ENCODE measurements around the gene NUP205. TPM values are rescaled to one million over a fixed set of nuclear protein-coding genes. Genes with fewer than 3 reads are reported as not detected.

Gene NUP205
- total RNA-seq, 5 donors from 2014 or later (not counting 1 experiment from before 2014, with no cell fraction given), result 52.4 to 63.0 (median 57.8) TPM

- Histone ChIP-seq H3K4me1 (ENCODE audit: control insufficient read depth in 1 of 2, extremely low read depth in 1 of 2, insufficient read depth in 2 of 2, low read length in 2 of 2) (no peaks in the 10 kb centered on the region), H3K9me3 (no peaks in the 10 kb centered on the region), H3K4me3 (ENCODE audit: control insufficient read depth in 1 of 2, extremely low read depth in 1 of 2, low read length in 1 of 2) (no peak overlapping the region), H3K27ac (ENCODE audit: low read length) (no peak overlapping the region), H3K27me3 (replicated peaks in 1 of 2; ENCODE audit: control insufficient read depth in 2 of 2, extremely low read depth in 1 of 2, insufficient read depth in 2 of 2, low read length in 1 of 2) (no peaks in the 10 kb centered on the region), H3K36me3 (ENCODE audit: control insufficient read depth in 2 of 2, extremely low read depth in 1 of 2, insufficient read depth in 1 of 2, low read length in 1 of 2) (peaks cover 0 to 8% of the 10 kb centered on the region in 2 donors)
- Mint-ChIP-seq H3K27ac (no peak overlapping the region), H3K9me3 (no peaks in the 10 kb centered on the region), H3K4me3 (no peak overlapping the region), H3K4me1 (peaks cover 2 to 7% (median 3%) of the 10 kb centered on the region in 3 donors), H3K36me3 (peaks cover 32% of the 10 kb centered on the region), H3K27me3 (no peaks in the 10 kb centered on the region)
- WGBS (ENCODE audit: insufficient coverage), result no CpG with 5 or more reads among the region's 3 CpGs
- ATAC-seq (replicated peaks in 1 of 4) (no peak), DNase-seq (no peak)
- ChIA-PET CTCF (interaction anchor here (0.6 to 1.4 kb wide), 2 partner anchors 11 to 1355 kb away, joined by 3 to 6 read pairs; no protein-coding TSS in a partner anchor), POLR2A (no interaction called here)
These were observed 125.9 kb downstream of the NUP205 start for GRCh38 chr7:135683609-135684008.

- CTCF ChIA-PET, result interaction anchor here in 1 of 2 donors (1.4 kb wide), 1 partner anchor 12 kb away, joined by 6 read pairs; no protein-coding TSS in a partner anchor
- DNase-seq, result no peak
- Histone ChIP-seq H3K4me1 (ENCODE audit: control insufficient read depth in 1 of 2, extremely low read depth in 1 of 2, insufficient read depth in 2 of 2, low read length in 2 of 2) (no peaks in the 10 kb centered on the region), H3K27me3 (replicated peaks in 1 of 2; ENCODE audit: control insufficient read depth in 2 of 2, extremely low read depth in 1 of 2, insufficient read depth in 2 of 2, low read length in 1 of 2) (no peaks in the 10 kb centered on the region), H3K4me3 (ENCODE audit: control insufficient read depth in 1 of 2, extremely low read depth in 1 of 2, low read length in 1 of 2) (no peak overlapping the region), H3K36me3 (ENCODE audit: control insufficient read depth in 2 of 2, extremely low read depth in 1 of 2, insufficient read depth in 1 of 2, low read length in 1 of 2) (peaks cover 0 to 4% of the 10 kb centered on the region in 2 donors), H3K9me3 (no peaks in the 10 kb centered on the region), H3K27ac (ENCODE audit: low read length) (no peak overlapping the region)
- ATAC-seq (replicated peaks in 1 of 4), result no peak
- POLR2A ChIA-PET, result no interaction called here
- Mint-ChIP-seq H3K4me1 (peaks cover 2 to 7% (median 3%) of the 10 kb centered on the region in 3 donors), H3K36me3 (peaks cover 29% of the 10 kb centered on the region), H3K9me3 (no peaks in the 10 kb centered on the region), H3K27me3 (no peaks in the 10 kb centered on the region), H3K27ac (peak overlapping the region in 1 of 2 donors; percentile 28), H3K4me3 (no peak overlapping the region)
- WGBS (ENCODE audit: insufficient coverage), result 71% methylated on average over 1 of the region's 3 CpGs
These were observed 126.4 kb downstream of the NUP205 start for GRCh38 chr7:135684136-135684535.

- H3K27ac ChIP-seq (ENCODE audit: low read length), result no peak overlapping the region
- ATAC-seq (replicated peaks in 1 of 4), result no peak
- H3K4me3 ChIP-seq (ENCODE audit: control insufficient read depth in 1 of 2, extremely low read depth in 1 of 2, low read length in 1 of 2), result no peak overlapping the region
- no peak overlapping the region for H3K4me3 Mint-ChIP-seq
- H3K36me3 Mint-ChIP-seq, result peaks cover 26% of the 10 kb centered on the region
- H3K4me1 Mint-ChIP-seq, result peaks cover 2 to 7% (median 3%) of the 10 kb centered on the region in 3 donors
- no peaks in the 10 kb centered on the region for H3K27me3 ChIP-seq (replicated peaks in 1 of 2; ENCODE audit: control insufficient read depth in 2 of 2, extremely low read depth in 1 of 2, insufficient read depth in 2 of 2, low read length in 1 of 2)
- ChIA-PET POLR2A (no interaction called here), CTCF (no interaction called here)
- 100% methylated on average over 2 of the region's 5 CpGs for WGBS (ENCODE audit: insufficient coverage)
- DNase-seq, result no peak
- no peaks in the 10 kb centered on the region for H3K4me1 ChIP-seq (ENCODE audit: control insufficient read depth in 1 of 2, extremely low read depth in 1 of 2, insufficient read depth in 2 of 2, low read length in 2 of 2)
- H3K9me3 Mint-ChIP-seq, result no peaks in the 10 kb centered on the region
- H3K27me3 Mint-ChIP-seq, result no peaks in the 10 kb centered on the region
- H3K9me3 ChIP-seq, result no peaks in the 10 kb centered on the region
- H3K27ac Mint-ChIP-seq, result no peak overlapping the region
- peaks cover 0 to 4% of the 10 kb centered on the region in 2 donors for H3K36me3 ChIP-seq (ENCODE audit: control insufficient read depth in 2 of 2, extremely low read depth in 1 of 2, insufficient read depth in 1 of 2, low read length in 1 of 2)
These were observed 127.0 kb downstream of the NUP205 start for GRCh38 chr7:135684699-135685098.

- no peaks in the 10 kb centered on the region for H3K4me1 ChIP-seq (ENCODE audit: control insufficient read depth in 1 of 2, extremely low read depth in 1 of 2, insufficient read depth in 2 of 2, low read length in 2 of 2)
- peaks cover 0 to 4% of the 10 kb centered on the region in 2 donors for H3K36me3 ChIP-seq (ENCODE audit: control insufficient read depth in 2 of 2, extremely low read depth in 1 of 2, insufficient read depth in 1 of 2, low read length in 1 of 2)
- WGBS (ENCODE audit: insufficient coverage), result 98% methylated on average over 8 of the region's 9 CpGs
- CTCF ChIA-PET, result no interaction called here
- no peaks in the 10 kb centered on the region for H3K9me3 ChIP-seq
- Mint-ChIP-seq H3K4me1 (peaks cover 0 to 2% (median 0%) of the 10 kb centered on the region in 3 donors), H3K4me3 (no peak overlapping the region), H3K9me3 (no peaks in the 10 kb centered on the region), H3K27me3 (no peaks in the 10 kb centered on the region), H3K36me3 (peaks cover 27% of the 10 kb centered on the region), H3K27ac (no peak overlapping the region)
- DNase-seq (no peak), ATAC-seq (replicated peaks in 1 of 4) (no peak)
- H3K27me3 ChIP-seq (replicated peaks in 1 of 2; ENCODE audit: control insufficient read depth in 2 of 2, extremely low read depth in 1 of 2, insufficient read depth in 2 of 2, low read length in 1 of 2), result no peaks in the 10 kb centered on the region
- no peak overlapping the region for H3K27ac ChIP-seq (ENCODE audit: low read length)
- H3K4me3 ChIP-seq (ENCODE audit: control insufficient read depth in 1 of 2, extremely low read depth in 1 of 2, low read length in 1 of 2), result no peak overlapping the region
- POLR2A ChIA-PET, result no interaction called here
These were observed 127.8 kb downstream of the NUP205 start for GRCh38 chr7:135685306-135686084.

- no peaks in the 10 kb centered on the region for H3K27me3 Mint-ChIP-seq
- H3K36me3 Mint-ChIP-seq, result peaks cover 29% of the 10 kb centered on the region
- Histone ChIP-seq H3K27me3 (replicated peaks in 1 of 2; ENCODE audit: control insufficient read depth in 2 of 2, extremely low read depth in 1 of 2, insufficient read depth in 2 of 2, low read length in 1 of 2) (no peaks in the 10 kb centered on the region), H3K4me3 (ENCODE audit: control insufficient read depth in 1 of 2, extremely low read depth in 1 of 2, low read length in 1 of 2) (no peak overlapping the region), H3K27ac (ENCODE audit: low read length) (no peak overlapping the region), H3K36me3 (ENCODE audit: control insufficient read depth in 2 of 2, extremely low read depth in 1 of 2, insufficient read depth in 1 of 2, low read length in 1 of 2) (peaks cover 2 to 7% of the 10 kb centered on the region in 2 donors), H3K9me3 (no peaks in the 10 kb centered on the region), H3K4me1 (ENCODE audit: control insufficient read depth in 1 of 2, extremely low read depth in 1 of 2, insufficient read depth in 2 of 2, low read length in 2 of 2) (no peaks in the 10 kb centered on the region)
- no CpG with 5 or more reads among the region's 1 CpG for WGBS (ENCODE audit: insufficient coverage)
- no peaks in the 10 kb centered on the region for H3K9me3 Mint-ChIP-seq
- ChIA-PET CTCF (interaction anchor here in 1 of 2 donors (0.9 kb wide), 1 partner anchor 66 kb away, joined by 4 read pairs; no protein-coding TSS in a partner anchor), POLR2A (no interaction called here)
- no peak overlapping the region for H3K27ac Mint-ChIP-seq
- DNase-seq (no peak), ATAC-seq (replicated peaks in 1 of 4) (no peak)
- no peaks in the 10 kb centered on the region for H3K4me1 Mint-ChIP-seq
- no peak overlapping the region for H3K4me3 Mint-ChIP-seq
These were observed 129.7 kb downstream of the NUP205 start for GRCh38 chr7:135687466-135687865.

GRCh38 chr7:135690566-135690965, 132.8 kb downstream of the NUP205 start:
- no peaks in the 10 kb centered on the region for H3K27me3 ChIP-seq (replicated peaks in 1 of 2; ENCODE audit: control insufficient read depth in 2 of 2, extremely low read depth in 1 of 2, insufficient read depth in 2 of 2, low read length in 1 of 2)
- H3K27ac Mint-ChIP-seq, result no peak overlapping the region
- POLR2A ChIA-PET, result no interaction called here
- no peak overlapping the region for H3K27ac ChIP-seq (ENCODE audit: low read length)
- CTCF ChIA-PET, result no interaction called here
- WGBS (ENCODE audit: insufficient coverage), result 96% methylated on average over 3 of the region's 3 CpGs
- H3K36me3 Mint-ChIP-seq, result peaks cover 21% of the 10 kb centered on the region
- H3K27me3 Mint-ChIP-seq, result no peaks in the 10 kb centered on the region
- no peak overlapping the region for H3K4me3 ChIP-seq (ENCODE audit: control insufficient read depth in 1 of 2, extremely low read depth in 1 of 2, low read length in 1 of 2)
- H3K9me3 ChIP-seq, result no peaks in the 10 kb centered on the region
- DNase-seq (no peak), ATAC-seq (replicated peaks in 1 of 4) (no peak)
- H3K9me3 Mint-ChIP-seq, result no peaks in the 10 kb centered on the region
- H3K4me1 ChIP-seq (ENCODE audit: control insufficient read depth in 1 of 2, extremely low read depth in 1 of 2, insufficient read depth in 2 of 2, low read length in 2 of 2), result no peaks in the 10 kb centered on the region
- H3K36me3 ChIP-seq (ENCODE audit: control insufficient read depth in 2 of 2, extremely low read depth in 1 of 2, insufficient read depth in 1 of 2, low read length in 1 of 2), result peaks cover 0 to 7% of the 10 kb centered on the region in 2 donors
- no peaks in the 10 kb centered on the region for H3K4me1 Mint-ChIP-seq
- no peak overlapping the region for H3K4me3 Mint-ChIP-seq

Measured in T-cell (primary cell).